ENCODE results near the gene DIAPH1. TPM values are rescaled to one million over a fixed set of nuclear protein-coding genes. Genes with fewer than 3 reads are reported as not detected.

The DIAPH1 gene
- total and polyA plus RNA-seq, 4 donors = 51.5 to 74.7 (median 70.9) TPM

DNA sequence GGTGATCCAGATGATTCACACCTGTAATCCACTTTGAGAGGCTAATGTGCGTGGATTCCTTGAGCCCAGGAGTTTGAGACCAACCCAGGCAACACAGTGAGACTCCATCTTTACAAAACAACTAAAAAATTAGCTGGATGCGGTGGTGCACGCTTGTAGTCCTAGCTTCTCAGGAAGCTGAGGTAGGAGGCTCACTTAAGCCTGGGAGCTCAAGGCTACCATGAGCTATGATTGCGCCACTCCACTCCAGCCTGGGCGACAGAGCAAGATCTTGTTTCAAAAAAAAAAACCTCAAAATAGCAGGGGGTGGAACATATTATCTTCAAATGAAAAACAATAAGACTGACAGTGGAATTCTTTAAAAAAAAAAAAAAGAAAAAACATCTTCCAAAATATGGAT, 70.9 kb downstream of the DIAPH1 start:
- Histone ChIP-seq H3K4me1 (ENCODE audit: control insufficient read depth in 4 of 4, insufficient read depth in 4 of 4, low read length in 3 of 4) (no peaks in the 10 kb centered on the region), H3K27ac (ENCODE audit: low read depth in 1 of 2, low read length in 2 of 2) (no peak overlapping the region), H3K4me3 (ENCODE audit: low read depth in 1 of 3, low read length in 3 of 3) (no peak overlapping the region), H3K27me3 (ENCODE audit: control insufficient read depth in 4 of 4, insufficient read depth in 4 of 4, low read length in 3 of 4) (no peaks in the 10 kb centered on the region), H3K9me3 (ENCODE audit: control insufficient read depth in 4 of 4, low read length in 3 of 4) (peaks cover 2 to 6% (median 3%) of the 10 kb centered on the region in 4 donors), H3K36me3 (ENCODE audit: control insufficient read depth in 4 of 4, insufficient read depth in 3 of 4, low read depth in 1 of 4, low read length in 3 of 4) (peaks cover 2 to 37% (median 18%) of the 10 kb centered on the region in 4 donors), H3K9ac (ENCODE audit: low read depth in 1 of 2, low read length in 2 of 2) (no peak overlapping the region)
- no peak for DNase-seq (ENCODE audit: low spot score)
- WGBS = 98% methylated on average over 5 of the region's 5 CpGs
- no peak for TF ChIP-seq HNF4G (IDR thresholded peaks at IDR 0.05)
- no peak for TF ChIP-seq NR2F2 (IDR thresholded peaks at IDR 0.05)
- TF ChIP-seq, protein P1, sequence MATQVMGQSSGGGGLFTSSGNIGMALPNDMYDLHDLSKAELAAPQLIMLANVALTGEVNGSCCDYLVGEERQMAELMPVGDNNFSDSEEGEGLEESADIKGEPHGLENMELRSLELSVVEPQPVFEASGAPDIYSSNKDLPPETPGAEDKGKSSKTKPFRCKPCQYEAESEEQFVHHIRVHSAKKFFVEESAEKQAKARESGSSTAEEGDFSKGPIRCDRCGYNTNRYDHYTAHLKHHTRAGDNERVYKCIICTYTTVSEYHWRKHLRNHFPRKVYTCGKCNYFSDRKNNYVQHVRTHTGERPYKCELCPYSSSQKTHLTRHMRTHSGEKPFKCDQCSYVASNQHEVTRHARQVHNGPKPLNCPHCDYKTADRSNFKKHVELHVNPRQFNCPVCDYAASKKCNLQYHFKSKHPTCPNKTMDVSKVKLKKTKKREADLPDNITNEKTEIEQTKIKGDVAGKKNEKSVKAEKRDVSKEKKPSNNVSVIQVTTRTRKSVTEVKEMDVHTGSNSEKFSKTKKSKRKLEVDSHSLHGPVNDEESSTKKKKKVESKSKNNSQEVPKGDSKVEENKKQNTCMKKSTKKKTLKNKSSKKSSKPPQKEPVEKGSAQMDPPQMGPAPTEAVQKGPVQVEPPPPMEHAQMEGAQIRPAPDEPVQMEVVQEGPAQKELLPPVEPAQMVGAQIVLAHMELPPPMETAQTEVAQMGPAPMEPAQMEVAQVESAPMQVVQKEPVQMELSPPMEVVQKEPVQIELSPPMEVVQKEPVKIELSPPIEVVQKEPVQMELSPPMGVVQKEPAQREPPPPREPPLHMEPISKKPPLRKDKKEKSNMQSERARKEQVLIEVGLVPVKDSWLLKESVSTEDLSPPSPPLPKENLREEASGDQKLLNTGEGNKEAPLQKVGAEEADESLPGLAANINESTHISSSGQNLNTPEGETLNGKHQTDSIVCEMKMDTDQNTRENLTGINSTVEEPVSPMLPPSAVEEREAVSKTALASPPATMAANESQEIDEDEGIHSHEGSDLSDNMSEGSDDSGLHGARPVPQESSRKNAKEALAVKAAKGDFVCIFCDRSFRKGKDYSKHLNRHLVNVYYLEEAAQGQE (IDR thresholded peaks at IDR 0.05) = no peak
- TF ChIP-seq FOXA2 (IDR thresholded peaks at IDR 0.05) = no peak
- TF ChIP-seq, protein P2, sequence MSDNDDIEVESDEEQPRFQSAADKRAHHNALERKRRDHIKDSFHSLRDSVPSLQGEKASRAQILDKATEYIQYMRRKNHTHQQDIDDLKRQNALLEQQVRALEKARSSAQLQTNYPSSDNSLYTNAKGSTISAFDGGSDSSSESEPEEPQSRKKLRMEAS (IDR thresholded peaks at IDR 0.05) = no peak
- TF ChIP-seq RXRA (IDR thresholded peaks at IDR 0.05) = no peak
- TF ChIP-seq SP1 (IDR thresholded peaks at IDR 0.05) = no peak
- TF ChIP-seq RAD21 (IDR thresholded peaks at IDR 0.05) = no peak
- no peak for TF ChIP-seq HNF4A (conservative IDR thresholded peaks at IDR 0.05)
- no peak for TF ChIP-seq GABPA (IDR thresholded peaks at IDR 0.05 in 1 of 2, conservative IDR thresholded peaks at IDR 0.05 in 1 of 2)
- TF ChIP-seq, protein P3, sequence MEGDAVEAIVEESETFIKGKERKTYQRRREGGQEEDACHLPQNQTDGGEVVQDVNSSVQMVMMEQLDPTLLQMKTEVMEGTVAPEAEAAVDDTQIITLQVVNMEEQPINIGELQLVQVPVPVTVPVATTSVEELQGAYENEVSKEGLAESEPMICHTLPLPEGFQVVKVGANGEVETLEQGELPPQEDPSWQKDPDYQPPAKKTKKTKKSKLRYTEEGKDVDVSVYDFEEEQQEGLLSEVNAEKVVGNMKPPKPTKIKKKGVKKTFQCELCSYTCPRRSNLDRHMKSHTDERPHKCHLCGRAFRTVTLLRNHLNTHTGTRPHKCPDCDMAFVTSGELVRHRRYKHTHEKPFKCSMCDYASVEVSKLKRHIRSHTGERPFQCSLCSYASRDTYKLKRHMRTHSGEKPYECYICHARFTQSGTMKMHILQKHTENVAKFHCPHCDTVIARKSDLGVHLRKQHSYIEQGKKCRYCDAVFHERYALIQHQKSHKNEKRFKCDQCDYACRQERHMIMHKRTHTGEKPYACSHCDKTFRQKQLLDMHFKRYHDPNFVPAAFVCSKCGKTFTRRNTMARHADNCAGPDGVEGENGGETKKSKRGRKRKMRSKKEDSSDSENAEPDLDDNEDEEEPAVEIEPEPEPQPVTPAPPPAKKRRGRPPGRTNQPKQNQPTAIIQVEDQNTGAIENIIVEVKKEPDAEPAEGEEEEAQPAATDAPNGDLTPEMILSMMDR (IDR thresholded peaks at IDR 0.05; ENCODE audit: low read depth, low read length, missing input control) = no peak
- no peak for TF ChIP-seq FOXA1 (IDR thresholded peaks at IDR 0.05)
- no peak for TF ChIP-seq TAF1 (conservative IDR thresholded peaks at IDR 0.05)
- no peak for TF ChIP-seq EGR1 (IDR thresholded peaks at IDR 0.05; ENCODE audit: low read depth in 2 of 2)
- TF ChIP-seq, protein P4, sequence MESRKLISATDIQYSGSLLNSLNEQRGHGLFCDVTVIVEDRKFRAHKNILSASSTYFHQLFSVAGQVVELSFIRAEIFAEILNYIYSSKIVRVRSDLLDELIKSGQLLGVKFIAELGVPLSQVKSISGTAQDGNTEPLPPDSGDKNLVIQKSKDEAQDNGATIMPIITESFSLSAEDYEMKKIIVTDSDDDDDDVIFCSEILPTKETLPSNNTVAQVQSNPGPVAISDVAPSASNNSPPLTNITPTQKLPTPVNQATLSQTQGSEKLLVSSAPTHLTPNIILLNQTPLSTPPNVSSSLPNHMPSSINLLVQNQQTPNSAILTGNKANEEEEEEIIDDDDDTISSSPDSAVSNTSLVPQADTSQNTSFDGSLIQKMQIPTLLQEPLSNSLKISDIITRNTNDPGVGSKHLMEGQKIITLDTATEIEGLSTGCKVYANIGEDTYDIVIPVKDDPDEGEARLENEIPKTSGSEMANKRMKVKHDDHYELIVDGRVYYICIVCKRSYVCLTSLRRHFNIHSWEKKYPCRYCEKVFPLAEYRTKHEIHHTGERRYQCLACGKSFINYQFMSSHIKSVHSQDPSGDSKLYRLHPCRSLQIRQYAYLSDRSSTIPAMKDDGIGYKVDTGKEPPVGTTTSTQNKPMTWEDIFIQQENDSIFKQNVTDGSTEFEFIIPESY (IDR thresholded peaks at IDR 0.05) = no peak
- TF ChIP-seq JUND (IDR thresholded peaks at IDR 0.05) = no peak
- TF ChIP-seq YY1 (IDR thresholded peaks at IDR 0.05) = no peak

DNA sequence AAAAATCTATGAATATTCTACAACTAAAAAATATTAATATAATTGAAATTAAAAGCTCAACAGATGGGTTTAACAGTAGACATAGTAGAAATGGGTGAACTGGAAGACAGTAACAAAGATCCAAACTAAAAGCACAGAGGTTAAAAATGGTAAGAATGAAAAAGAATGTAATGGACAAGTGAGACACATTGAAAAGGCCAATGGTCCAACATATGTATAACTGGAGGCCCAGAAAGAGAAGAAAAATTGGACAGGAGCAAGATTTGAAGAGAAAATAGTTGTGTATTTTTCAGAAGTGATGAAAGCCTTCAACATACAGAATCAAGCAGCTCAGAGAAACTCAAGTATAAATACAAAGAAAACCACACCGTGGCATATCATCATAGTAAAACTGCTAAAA, 71.3 kb downstream of the DIAPH1 start:
- H3K27ac ChIP-seq (ENCODE audit: low read depth in 1 of 2, low read length in 2 of 2) = no peak overlapping the region
- no peak overlapping the region for H3K9ac ChIP-seq (ENCODE audit: low read depth in 1 of 2, low read length in 2 of 2)
- H3K4me3 ChIP-seq (ENCODE audit: low read depth in 1 of 3, low read length in 3 of 3) = no peak overlapping the region
- peaks cover 2 to 6% (median 3%) of the 10 kb centered on the region in 4 donors for H3K9me3 ChIP-seq (ENCODE audit: control insufficient read depth in 4 of 4, low read length in 3 of 4)
- WGBS = 98% methylated on average over 1 of the region's 1 CpG
- peaks cover 2 to 38% (median 18%) of the 10 kb centered on the region in 4 donors for H3K36me3 ChIP-seq (ENCODE audit: control insufficient read depth in 4 of 4, insufficient read depth in 3 of 4, low read depth in 1 of 4, low read length in 3 of 4)
- H3K27me3 ChIP-seq (ENCODE audit: control insufficient read depth in 4 of 4, insufficient read depth in 4 of 4, low read length in 3 of 4) = no peaks in the 10 kb centered on the region
- no peaks in the 10 kb centered on the region for H3K4me1 ChIP-seq (ENCODE audit: control insufficient read depth in 4 of 4, insufficient read depth in 4 of 4, low read length in 3 of 4)
- no peak for DNase-seq (ENCODE audit: low spot score)
- TF ChIP-seq, protein P5, sequence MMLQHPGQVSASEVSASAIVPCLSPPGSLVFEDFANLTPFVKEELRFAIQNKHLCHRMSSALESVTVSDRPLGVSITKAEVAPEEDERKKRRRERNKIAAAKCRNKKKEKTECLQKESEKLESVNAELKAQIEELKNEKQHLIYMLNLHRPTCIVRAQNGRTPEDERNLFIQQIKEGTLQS (IDR thresholded peaks at IDR 0.05) = no peak
- TF ChIP-seq TAF1 (conservative IDR thresholded peaks at IDR 0.05) (no peak), FOXA1 (IDR thresholded peaks at IDR 0.05) (no peak), RAD21 (IDR thresholded peaks at IDR 0.05) (no peak), RXRA (IDR thresholded peaks at IDR 0.05) (no peak), EGR1 (IDR thresholded peaks at IDR 0.05; ENCODE audit: low read depth in 2 of 2) (no peak), YY1 (IDR thresholded peaks at IDR 0.05) (no peak), HNF4G (IDR thresholded peaks at IDR 0.05) (no peak), JUND (IDR thresholded peaks at IDR 0.05) (no peak)
- TF ChIP-seq, protein P4 (IDR thresholded peaks at IDR 0.05) = no peak
- TF ChIP-seq, protein P1 (IDR thresholded peaks at IDR 0.05) = no peak
- TF ChIP-seq, protein P2 (IDR thresholded peaks at IDR 0.05) = no peak

Measured in liver (tissue), 9 donors.